Measurements from ENCODE around the gene HDAC4. TPM values are rescaled to one million over a fixed set of nuclear protein-coding genes. Genes with fewer than 3 reads are reported as not detected.

Gene HDAC4
- total and polyA plus RNA-seq, 9 of the 15 experiments (the other 6 are each of a cell fraction or from before 2014, with no cell fraction given): 0.11 to 20.2 (median 4.0) TPM

DNA sequence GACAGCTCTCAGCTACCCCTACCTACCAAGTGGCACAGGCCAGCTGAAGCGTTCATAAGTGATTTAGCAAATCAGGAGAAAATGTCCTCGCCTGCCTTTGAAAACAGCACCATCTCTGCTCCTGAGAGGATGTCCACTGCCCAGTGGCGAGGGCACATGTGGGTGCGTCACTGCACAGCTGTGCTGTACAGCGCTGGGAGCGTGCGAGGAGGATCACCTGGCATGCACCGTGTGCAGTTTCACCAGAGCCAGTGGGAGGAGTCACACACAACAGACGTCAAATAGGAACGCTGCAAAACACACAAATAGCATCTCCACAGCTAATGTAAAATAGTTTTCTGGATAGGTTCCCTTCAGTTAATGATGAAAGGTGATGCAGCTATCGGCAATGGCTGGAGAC is 154.1 kb downstream of the HDAC4 start:
- WGBS (ENCODE audit: insufficient coverage, low coverage, missing lambda C conversion rate): 93% methylated on average over 9 of the region's 11 CpGs
- TF ChIP-seq HNRNPH1 (optimal IDR thresholded peaks at IDR 0.05; ENCODE audit: low read depth, low read length) (no peak), BCOR (IDR thresholded peaks at IDR 0.05) (no peak), NELFE (IDR thresholded peaks at IDR 0.05; ENCODE audit: insufficient read depth, insufficient read length) (no peak), TARDBP (IDR thresholded peaks at IDR 0.05) (no peak), SIN3B (IDR thresholded peaks at IDR 0.05; ENCODE audit: low read depth) (no peak), FOSL1 (tag; conservative IDR thresholded peaks at IDR 0.05) (no peak)
- TF ChIP-seq, protein P1, sequence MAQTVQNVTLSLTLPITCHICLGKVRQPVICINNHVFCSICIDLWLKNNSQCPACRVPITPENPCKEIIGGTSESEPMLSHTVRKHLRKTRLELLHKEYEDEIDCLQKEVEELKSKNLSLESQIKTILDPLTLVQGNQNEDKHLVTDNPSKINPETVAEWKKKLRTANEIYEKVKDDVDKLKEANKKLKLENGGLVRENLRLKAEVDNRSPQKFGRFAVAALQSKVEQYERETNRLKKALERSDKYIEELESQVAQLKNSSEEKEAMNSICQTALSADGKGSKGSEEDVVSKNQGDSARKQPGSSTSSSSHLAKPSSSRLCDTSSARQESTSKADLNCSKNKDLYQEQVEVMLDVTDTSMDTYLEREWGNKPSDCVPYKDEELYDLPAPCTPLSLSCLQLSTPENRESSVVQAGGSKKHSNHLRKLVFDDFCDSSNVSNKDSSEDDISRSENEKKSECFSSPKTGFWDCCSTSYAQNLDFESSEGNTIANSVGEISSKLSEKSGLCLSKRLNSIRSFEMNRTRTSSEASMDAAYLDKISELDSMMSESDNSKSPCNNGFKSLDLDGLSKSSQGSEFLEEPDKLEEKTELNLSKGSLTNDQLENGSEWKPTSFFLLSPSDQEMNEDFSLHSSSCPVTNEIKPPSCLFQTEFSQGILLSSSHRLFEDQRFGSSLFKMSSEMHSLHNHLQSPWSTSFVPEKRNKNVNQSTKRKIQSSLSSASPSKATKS (CRISPR knock-in tag; IDR thresholded peaks at IDR 0.05): no peak
- no peaks in the 10 kb centered on the region for H3K9me3 ChIP-seq (replicated peaks; ENCODE audit: control insufficient read depth, insufficient read depth, low read depth, low read length)
- intact Hi-C loops (cut with micrococcal nuclease) (no loop called here), in situ Hi-C loops (cut with MboI) (no loop called here)
- H3K36me3 ChIP-seq (ENCODE audit: control insufficient read depth, insufficient read depth, low read length): no peaks in the 10 kb centered on the region
- H3K9ac ChIP-seq (ENCODE audit: insufficient read depth in 1 of 2, low read depth in 2 of 2, low read length in 2 of 2): no peak overlapping the region
- no peaks in the 10 kb centered on the region for H3K27me3 ChIP-seq (ENCODE audit: control insufficient read depth in 2 of 2, insufficient read depth in 2 of 2, low read length in 2 of 2)
- FAIRE-seq: no peak
- no peaks in the 10 kb centered on the region for H4K20me1 ChIP-seq (replicated peaks; ENCODE audit: control insufficient read depth, insufficient read depth, low read length)
- H3K4me3 ChIP-seq: no peak overlapping the region
- no peak overlapping the region for H3K4me2 ChIP-seq (ENCODE audit: insufficient read depth, low read length)
- no TSS peak for BruUV-seq (replicated peaks)
- H3K9me1 ChIP-seq (ENCODE audit: control insufficient read depth, insufficient read depth, low read length): no peaks in the 10 kb centered on the region
- CTCF ChIA-PET (ENCODE audit: low intra/inter-chr PET ratio): no interaction called here
- no peak for ATAC-seq
- POLR2A ChIA-PET: no interaction called here
- peaks cover 0 to 21% of the 10 kb centered on the region in 2 experiments; a peak in 2 of 5 replicates for H3K4me1 ChIP-seq (replicated peaks in 1 of 2; ENCODE audit: control insufficient read depth in 2 of 2, insufficient read depth in 2 of 2, low read length in 2 of 2)
- H2AFZ ChIP-seq (ENCODE audit: low read depth, low read length): no peak overlapping the region
- H3K27ac ChIP-seq (ENCODE audit: extremely low read depth, low read depth, low read length): no peak overlapping the region
- no peaks in the 10 kb centered on the region; the same call in 1 of the 3 replicates for H3K79me2 ChIP-seq (ENCODE audit: control insufficient read depth, insufficient read depth, low read length)
- no peak for DNase-seq (ENCODE audit: extremely low read depth in 1 of 4, low spot score in 3 of 4)
